SJSA1 (cell line): ENCODE measurements around the gene KDM4B. TPM values are rescaled to one million over a fixed set of nuclear protein-coding genes. Genes with fewer than 3 reads are reported as not detected.

Experiments
- DNase-seq, 2 experiments: peaks; one replicate each; pipeline ENCODE4 v3.0.0-alpha.2; 2015 to 2020; ENCODE audit warnings: low spot score in 2 of 2, low read depth in 1 of 2
- H3K27ac ChIP-seq: fragments of 250-450 bp; sonication (Bioruptor Pico); 2 replicates; pipeline ENCODE4 v1.5.1; 2020; ENCODE audit warnings: mild to moderate bottlenecking, moderate library complexity
- H3K27me3 ChIP-seq: fragments of 250-450 bp; sonication (Bioruptor Pico); replicated peaks from 2 replicates; pipeline ENCODE4 v1.5.1; 2020; ENCODE audit warnings: mild to moderate bottlenecking, moderate library complexity
- H3K36me3 ChIP-seq: fragments of 250-450 bp; sonication (Bioruptor Pico); 2 replicates; pipeline ENCODE4 v1.5.1; 2020; ENCODE audit warnings: mild to moderate bottlenecking
- H3K4me1 ChIP-seq: fragments of 250-450 bp; sonication (Bioruptor Pico); replicated peaks from 2 replicates; pipeline ENCODE4 v1.6.1; 2021; ENCODE audit warnings: mild to moderate bottlenecking
- H3K4me3 ChIP-seq: fragments of 250-450 bp; sonication (Bioruptor Pico); 2 replicates; pipeline ENCODE4 v1.5.1; 2020; ENCODE audit warnings: mild to moderate bottlenecking
- H3K9me3 ChIP-seq: fragments of 250-450 bp; sonication (Bioruptor Pico); replicated peaks from 2 replicates; pipeline ENCODE4 v1.5.1; 2020; ENCODE audit warnings: mild to moderate bottlenecking
- total RNA-seq: library from RNA; depleted of rRNA; stranded (reverse); fragments of >200 nt; shearing (Covaris generic); gene quantifications from 2 replicates; pipeline ENCODE4 v1.2.3, GENCODE V29; 2014

Gene KDM4B
- total RNA-seq, 1 experiment from 2014 or later = 9.1 TPM

DNA sequence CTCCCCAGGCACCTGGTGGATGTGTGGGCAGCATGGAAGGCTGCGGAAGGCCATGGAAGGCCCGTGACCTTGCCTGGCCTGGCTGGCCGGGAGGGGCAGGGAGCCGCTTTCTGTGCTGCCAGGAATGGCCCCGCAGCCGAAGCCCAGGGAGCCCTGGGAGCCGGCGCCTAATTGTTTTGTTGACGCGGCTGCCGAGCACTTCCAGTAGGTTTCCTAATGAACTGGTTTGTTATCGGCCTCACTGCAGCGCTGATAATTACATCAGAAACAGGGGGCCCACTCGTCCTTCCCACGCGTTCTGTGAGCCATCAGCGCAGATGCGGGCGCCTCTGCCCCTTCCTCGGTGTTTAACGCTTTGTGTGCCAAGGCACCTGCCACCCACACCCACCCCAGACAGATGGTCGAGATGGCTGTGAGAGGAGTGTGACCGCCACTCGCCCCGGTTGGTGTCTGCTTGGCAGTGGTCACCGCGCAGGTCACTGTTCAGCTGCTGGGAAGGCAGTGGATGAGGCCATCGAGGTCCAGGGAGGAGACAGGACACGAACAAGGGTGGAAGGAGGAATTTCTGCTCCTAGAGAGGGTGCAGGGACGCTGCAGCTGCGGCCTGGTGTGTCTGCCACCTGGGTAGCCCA, 124.5 kb downstream of the KDM4B start:
- Histone ChIP-seq H3K27ac (no peak overlapping the region), H3K36me3 (peaks cover 5% of the 10 kb centered on the region; the same call in 1 of the 2 replicates), H3K4me1 (no peaks in the 10 kb centered on the region), H3K4me3 (no peak overlapping the region), H3K9me3 (no peaks in the 10 kb centered on the region), H3K27me3 (no peaks in the 10 kb centered on the region)
- no peak for DNase-seq

- Histone ChIP-seq H3K27ac (no peak overlapping the region), H3K27me3 (no peaks in the 10 kb centered on the region), H3K9me3 (peaks cover 3% of the 10 kb centered on the region), H3K4me3 (no peak overlapping the region), H3K36me3 (peaks cover 12% of the 10 kb centered on the region; the same call in 1 of the 2 replicates), H3K4me1 (no peaks in the 10 kb centered on the region)
- no peak for DNase-seq
Measured at GRCh38 chr19:5093948-5094718, 125.2 kb downstream of the KDM4B start.

GRCh38 chr19:5094768-5095567, 126.1 kb downstream of the KDM4B start:
- H3K27me3 ChIP-seq = no peaks in the 10 kb centered on the region
- no peak for DNase-seq
- H3K4me1 ChIP-seq = no peaks in the 10 kb centered on the region
- no peak overlapping the region for H3K27ac ChIP-seq
- H3K4me3 ChIP-seq = no peak overlapping the region
- H3K9me3 ChIP-seq = peaks cover 11% of the 10 kb centered on the region
- peaks cover 17% of the 10 kb centered on the region; the same call in 1 of the 2 replicates for H3K36me3 ChIP-seq

DNA sequence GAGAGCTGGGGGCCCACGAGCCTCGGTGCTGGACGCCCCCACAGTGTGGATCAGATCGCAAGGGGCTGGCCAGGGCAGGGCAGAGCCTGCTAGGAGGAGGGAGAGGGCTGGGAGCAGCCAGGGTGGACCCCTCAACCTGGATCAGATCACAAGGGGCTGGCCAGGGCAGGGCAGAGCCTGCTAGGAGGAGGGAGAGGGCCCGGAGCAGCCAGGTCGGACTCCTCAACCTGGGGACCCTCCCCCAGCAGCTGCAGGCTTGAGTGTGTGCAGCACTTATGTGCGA, 126.6 kb downstream of the KDM4B start:
- no peak for DNase-seq
- Histone ChIP-seq H3K36me3 (peaks cover 22% of the 10 kb centered on the region; the same call in 1 of the 2 replicates), H3K27me3 (no peaks in the 10 kb centered on the region), H3K27ac (no peak overlapping the region), H3K4me1 (no peaks in the 10 kb centered on the region), H3K9me3 (peaks cover 14% of the 10 kb centered on the region), H3K4me3 (no peak overlapping the region)

DNA sequence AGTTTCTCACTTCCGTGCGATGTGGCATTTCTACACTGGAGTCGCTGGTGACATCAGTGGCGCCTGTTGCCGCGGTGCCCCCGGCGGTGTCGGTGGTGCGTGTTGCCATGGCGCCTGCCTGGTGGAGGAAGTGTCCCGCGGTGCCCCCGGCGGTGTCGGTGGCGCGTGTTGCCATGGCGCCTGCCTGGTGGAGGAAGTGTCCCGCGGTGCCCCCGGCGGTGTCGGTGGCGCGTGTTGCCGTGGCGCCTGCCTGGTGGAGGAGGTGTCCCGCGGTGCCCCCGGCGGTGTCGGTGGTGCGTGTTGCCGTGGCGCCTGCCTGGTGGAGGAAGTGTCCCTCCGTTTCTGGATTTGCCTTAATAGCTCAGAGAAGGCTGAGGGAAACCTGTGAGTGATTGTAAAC, 127.6 kb downstream of the KDM4B start:
- Histone ChIP-seq H3K36me3 (peaks cover 22% of the 10 kb centered on the region; the same call in 1 of the 2 replicates), H3K4me1 (no peaks in the 10 kb centered on the region), H3K4me3 (no peak overlapping the region), H3K27ac (no peak overlapping the region), H3K27me3 (no peaks in the 10 kb centered on the region), H3K9me3 (peaks cover 14% of the 10 kb centered on the region)
- no peak for DNase-seq

DNA sequence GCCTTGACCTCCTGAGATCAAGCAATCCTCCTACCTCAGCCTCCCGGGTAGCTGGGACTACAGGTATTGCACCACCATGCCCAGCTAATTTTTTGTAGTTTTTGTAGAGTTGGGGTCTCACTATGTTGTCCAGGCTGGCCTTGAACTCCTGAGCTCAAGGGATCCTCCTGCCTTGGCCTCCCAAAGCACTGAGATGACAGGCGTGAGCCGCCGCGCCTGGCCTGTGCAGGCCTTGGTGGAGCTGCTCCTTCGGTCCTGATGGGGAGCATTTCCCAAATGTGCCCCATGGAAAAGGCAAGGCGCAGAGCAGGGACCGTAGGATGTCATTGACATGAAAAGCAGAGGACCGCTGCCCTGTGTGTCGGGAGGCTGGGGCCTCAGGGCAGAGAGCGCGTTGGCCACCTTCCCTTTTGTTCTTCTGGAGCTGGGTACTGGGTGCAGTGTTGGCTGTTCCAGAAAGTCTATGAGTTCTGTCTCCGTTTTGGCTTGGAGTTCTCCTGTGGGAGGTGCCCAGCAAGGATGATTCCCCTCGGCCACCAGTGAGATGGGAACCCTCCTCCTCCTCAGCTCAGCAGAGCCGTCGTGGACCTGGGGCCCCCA, 128.5 kb downstream of the KDM4B start:
- Histone ChIP-seq H3K27me3 (no peaks in the 10 kb centered on the region), H3K9me3 (peaks cover 14% of the 10 kb centered on the region), H3K4me1 (no peaks in the 10 kb centered on the region), H3K4me3 (no peak overlapping the region), H3K36me3 (peaks cover 22% of the 10 kb centered on the region; the same call in 1 of the 2 replicates), H3K27ac (no peak overlapping the region)
- no peak for DNase-seq

DNA sequence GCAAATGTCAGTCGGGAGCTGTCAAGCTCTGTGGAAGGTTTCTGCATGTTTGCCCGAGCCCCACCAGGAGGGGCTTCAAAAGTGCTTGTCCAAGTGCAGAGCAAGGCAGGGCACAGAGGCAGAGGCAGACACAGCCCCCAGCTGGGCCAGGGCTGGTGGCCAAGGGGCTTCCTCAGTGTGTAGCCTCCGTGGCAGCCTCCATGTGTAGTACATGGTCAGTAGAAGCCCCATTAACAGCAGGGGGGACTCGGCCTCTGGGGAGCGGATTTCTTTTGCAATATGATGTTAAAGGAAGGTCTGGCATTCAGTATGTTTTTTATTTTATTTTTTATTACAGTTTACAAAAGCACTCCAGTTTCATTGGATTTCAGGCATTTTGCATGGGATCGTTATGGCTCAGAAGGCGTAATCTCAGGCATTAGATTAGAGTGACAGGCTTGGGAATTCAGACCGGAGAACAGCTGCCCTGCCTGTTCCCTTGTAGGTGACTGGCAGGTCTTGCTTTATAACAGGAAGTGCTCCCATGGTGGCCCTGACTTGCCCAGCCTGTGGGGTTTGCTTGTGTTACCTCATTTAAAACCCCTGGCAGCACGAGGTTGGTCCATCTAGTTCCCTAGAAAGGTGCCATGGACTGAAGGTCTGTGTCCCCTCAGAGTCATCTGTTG, 129.2 kb downstream of the KDM4B start:
- Histone ChIP-seq H3K27me3 (no peaks in the 10 kb centered on the region), H3K27ac (no peak overlapping the region), H3K9me3 (peaks cover 14% of the 10 kb centered on the region), H3K36me3 (peaks cover 22% of the 10 kb centered on the region; the same call in 1 of the 2 replicates), H3K4me3 (no peak overlapping the region), H3K4me1 (no peaks in the 10 kb centered on the region)
- no peak for DNase-seq

DNA sequence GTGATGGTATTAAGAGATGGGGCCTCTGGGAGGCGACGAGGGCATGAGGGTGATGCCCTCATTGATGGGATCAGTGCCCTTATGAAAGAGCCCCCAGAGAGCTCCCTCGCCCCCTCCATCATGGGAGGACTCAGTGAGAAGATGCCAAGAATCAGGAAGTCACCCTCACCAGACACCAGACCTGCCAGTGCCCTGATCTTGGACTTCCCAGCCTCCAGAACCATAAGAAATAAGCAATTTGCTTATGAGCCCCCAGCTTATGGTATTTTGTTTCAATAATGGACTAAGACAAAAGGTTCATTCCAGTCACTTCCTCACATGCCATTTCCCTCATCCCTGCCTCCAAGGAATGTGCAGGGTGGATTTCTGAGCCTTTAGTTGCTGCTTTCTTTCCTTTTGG, 129.7 kb downstream of the KDM4B start:
- DNase-seq = no peak
- H3K27ac ChIP-seq = no peak overlapping the region
- H3K4me3 ChIP-seq = no peak overlapping the region
- H3K4me1 ChIP-seq = no peaks in the 10 kb centered on the region
- peaks cover 22% of the 10 kb centered on the region; the same call in 1 of the 2 replicates for H3K36me3 ChIP-seq
- no peaks in the 10 kb centered on the region for H3K27me3 ChIP-seq
- peaks cover 14% of the 10 kb centered on the region for H3K9me3 ChIP-seq

GRCh38 chr19:5099701-5100221, 130.8 kb downstream of the KDM4B start:
- peaks cover 14% of the 10 kb centered on the region for H3K9me3 ChIP-seq
- peaks cover 22% of the 10 kb centered on the region; the same call in 1 of the 2 replicates for H3K36me3 ChIP-seq
- H3K4me1 ChIP-seq = no peaks in the 10 kb centered on the region
- DNase-seq = no peak
- no peak overlapping the region for H3K4me3 ChIP-seq
- H3K27ac ChIP-seq = no peak overlapping the region
- H3K27me3 ChIP-seq = no peaks in the 10 kb centered on the region

DNA sequence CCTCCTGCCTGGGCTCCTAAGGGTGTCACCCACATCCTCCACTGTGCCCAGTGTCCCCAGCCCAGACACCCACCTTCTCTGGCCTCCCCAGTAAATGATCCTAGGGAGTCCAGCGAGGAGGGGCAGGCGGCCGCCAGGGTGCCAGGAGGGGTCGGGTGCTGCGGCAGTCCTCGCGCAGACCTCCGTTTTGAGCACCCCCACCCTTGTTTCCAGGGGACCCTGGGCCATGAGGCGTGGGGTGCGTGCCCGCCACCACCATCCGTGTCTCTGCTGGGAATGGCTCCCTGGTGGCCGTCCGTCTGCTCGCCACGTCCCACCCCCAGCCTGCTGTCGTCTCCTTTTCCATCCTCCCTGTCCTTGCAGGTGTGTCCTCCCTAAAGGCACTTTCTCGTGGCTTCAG, 133.0 kb downstream of the KDM4B start:
- no peak for DNase-seq
- peaks cover 14% of the 10 kb centered on the region for H3K9me3 ChIP-seq
- no peaks in the 10 kb centered on the region for H3K27me3 ChIP-seq
- H3K4me3 ChIP-seq = no peak overlapping the region
- peaks cover 28% of the 10 kb centered on the region; the same call in 1 of the 2 replicates for H3K36me3 ChIP-seq
- H3K27ac ChIP-seq = no peak overlapping the region
- no peaks in the 10 kb centered on the region for H3K4me1 ChIP-seq

GRCh38 chr19:5102520-5102919, 133.6 kb downstream of the KDM4B start:
- peaks cover 25% of the 10 kb centered on the region; the same call in 1 of the 2 replicates for H3K36me3 ChIP-seq
- no peaks in the 10 kb centered on the region for H3K4me1 ChIP-seq
- H3K27me3 ChIP-seq = no peaks in the 10 kb centered on the region
- no peak overlapping the region for H3K4me3 ChIP-seq
- DNase-seq = no peak
- H3K9me3 ChIP-seq = peaks cover 14% of the 10 kb centered on the region
- H3K27ac ChIP-seq = no peak overlapping the region

- H3K4me3 ChIP-seq = no peak overlapping the region
- H3K27me3 ChIP-seq = no peaks in the 10 kb centered on the region
- DNase-seq = no peak
- H3K36me3 ChIP-seq = peaks cover 23% of the 10 kb centered on the region; the same call in 1 of the 2 replicates
- no peaks in the 10 kb centered on the region for H3K4me1 ChIP-seq
- H3K9me3 ChIP-seq = peaks cover 14% of the 10 kb centered on the region
- H3K27ac ChIP-seq = no peak overlapping the region
Measured at GRCh38 chr19:5103061-5103701, 134.3 kb downstream of the KDM4B start.
